HCT116 (cell line): ENCODE measurements around the gene STAT4.

ENCODE experiments used
- CBX3 ChIP-seq: IDR thresholded peaks from 2 replicates; pipeline ENCODE4 v1.6.1; 2012; ENCODE audit warnings: low read depth
- CEBPB ChIP-seq: IDR thresholded peaks from 2 replicates; pipeline ENCODE4 v1.6.1; 2012; ENCODE audit warnings: low read depth
- CTCF ChIP-seq, 3 experiments: fragments of 200-600 bp in 1 of 3; sonication (generic) in 1 of 3; IDR thresholded peaks in 2 of 3; conservative IDR thresholded peaks in 1 of 3; 2 replicates each; pipeline ENCODE4 v1.5.1; 2012 to 2017; ENCODE audit warnings: low read depth in 2 of 3, low read length in 2 of 3, antibody characterized with exemption in 1 of 3, borderline replicate concordance in 1 of 3, control low read depth in 1 of 3, mild to moderate bottlenecking in 1 of 3, mixed read lengths in 1 of 3, mixed run types in 1 of 3, moderate library complexity in 1 of 3; ENCODE audit not compliant: insufficient read depth in 1 of 3
- EZH2 ChIP-seq: fragments of 200-600 bp; sonication (generic); IDR thresholded peaks from 2 replicates; pipeline ENCODE4 v1.6.1; 2017; ENCODE audit warnings: antibody characterized with exemption, mixed run types
- JUND ChIP-seq: IDR thresholded peaks from 2 replicates; pipeline ENCODE4 v1.6.1; 2012
- POLR2A ChIP-seq: IDR thresholded peaks from 2 replicates; pipeline ENCODE4 v1.7.0; 2011; ENCODE audit warnings: borderline replicate concordance; ENCODE audit not compliant: insufficient read depth, insufficient read length; ENCODE audit errors: extremely low read depth
- POLR2AphosphoS5 ChIP-seq: IDR thresholded peaks from 2 replicates; pipeline ENCODE4 v1.6.1; 2011; ENCODE audit warnings: mild to moderate bottlenecking, low read depth, low read length, moderate library complexity
- RAD21 ChIP-seq: IDR thresholded peaks from 2 replicates; pipeline ENCODE4 v1.6.1; 2012; ENCODE audit warnings: low read depth, mild to moderate bottlenecking
- REST ChIP-seq: IDR thresholded peaks from 2 replicates; pipeline ENCODE4 v1.6.1; 2012; ENCODE audit warnings: low read depth

- no peak for TF ChIP-seq CEBPB
- no peak for TF ChIP-seq EZH2
- TF ChIP-seq CTCF (IDR thresholded peaks at IDR 0.05 in 2 of 3, conservative IDR thresholded peaks at IDR 0.05 in 1 of 3; ENCODE audit: borderline replicate concordance in 1 of 3, insufficient read depth in 1 of 3, low read depth in 2 of 3, low read length in 2 of 3): no peak
- TF ChIP-seq POLR2A: no peak
- no peak for TF ChIP-seq POLR2AphosphoS5
- no peak for TF ChIP-seq CBX3
- TF ChIP-seq JUND: no peak
- TF ChIP-seq RAD21: no peak
- no peak for TF ChIP-seq REST
These were observed 22.5 kb downstream of the STAT4 start for GRCh38 chr2:191128172-191128910.
